IMR-90 (cell line): ENCODE data around the gene MYH3. TPM values are rescaled to one million over a fixed set of nuclear protein-coding genes. Genes with fewer than 3 reads are reported as not detected.

Experiments used
- ATAC-seq: fragments of 200-7000 bp; cut with Tn5 transposase; 2 replicates; pipeline ENCODE4 v1.9.1; 2020; ENCODE audit warnings: low read depth, mild to moderate bottlenecking, moderate library complexity
- BruUV-seq: library from RNA; stranded (reverse); fragments of 400-500 nt; replicated peaks from 2 replicates; lab custom pipeline; 2021; lab: Mats Ljungman, UMichigan
- CTCF ChIA-PET: fragments of 300-600 bp; formaldehyde crosslinking; extraction: SDS; loops from one replicate; lab custom pipeline; 2021; ENCODE audit warnings: antibody characterized with exemption; lab: Yijun Ruan, JAX
- POLR2A ChIA-PET: fragments of 300-600 bp; sonication (Branson Sonifier 250); formaldehyde crosslinking; loops from one replicate; lab custom pipeline; 2022; ENCODE audit warnings: antibody characterized with exemption; ENCODE audit not compliant: unreplicated experiment; lab: Charles Lee
- DNase-seq: peaks from one replicate; pipeline ENCODE4 v3.0.0; 2013
- H2AFZ ChIP-seq: replicated peaks from 2 replicates; pipeline ENCODE3; 2013; ENCODE audit warnings: low read length, mild to moderate bottlenecking; ENCODE audit not compliant: poor library complexity
- H2AK5ac ChIP-seq: 2 replicates; pipeline ENCODE4 v1.6.1; 2013; ENCODE audit warnings: low read depth, low read length, inconsistent platforms
- H2AK9ac ChIP-seq: replicated peaks from 2 replicates; pipeline ENCODE3; 2013; ENCODE audit warnings: mild to moderate bottlenecking, low read depth, low read length, moderate library complexity; ENCODE audit not compliant: poor library complexity
- H2BK120ac ChIP-seq: 2 replicates; pipeline ENCODE4 v1.6.1; 2013; ENCODE audit warnings: low read depth, low read length, inconsistent platforms
- H2BK15ac ChIP-seq: 3 replicates; pipeline ENCODE4 v1.6.1; 2013; ENCODE audit warnings: low read depth, low read length, inconsistent platforms
- H2BK20ac ChIP-seq: 2 replicates; pipeline ENCODE4 v1.6.1; 2013; ENCODE audit warnings: low read depth, mild to moderate bottlenecking, inconsistent platforms, low read length, moderate library complexity
- H2BK5ac ChIP-seq: 2 replicates; pipeline ENCODE4 v1.6.1; 2013; ENCODE audit warnings: mild to moderate bottlenecking, low read depth, low read length, inconsistent platforms; ENCODE audit not compliant: poor library complexity, severe bottlenecking
- H3K14ac ChIP-seq: replicated peaks from 2 replicates; pipeline ENCODE4 v1.6.1; 2013; ENCODE audit warnings: low read depth, low read length, inconsistent platforms
- H3K18ac ChIP-seq: 2 replicates; pipeline ENCODE4 v1.6.1; 2013; ENCODE audit warnings: low read depth, low read length, control low read depth
- H3K23ac ChIP-seq: 2 replicates; pipeline ENCODE4 v1.6.1; 2013; ENCODE audit warnings: low read depth, low read length, inconsistent platforms
- H3K27ac ChIP-seq: 2 replicates; pipeline ENCODE4 v1.5.1; 2013; ENCODE audit warnings: mild to moderate bottlenecking, control low read depth, low read length; ENCODE audit not compliant: insufficient read depth
- H3K27me3 ChIP-seq: 2 replicates; pipeline ENCODE4 v1.6.1; 2013; ENCODE audit warnings: low read length; ENCODE audit not compliant: control insufficient read depth, insufficient read depth
- H3K36me3 ChIP-seq: 2 replicates; pipeline ENCODE4 v1.6.1; 2013; ENCODE audit warnings: low read length, mixed read lengths; ENCODE audit not compliant: control insufficient read depth, insufficient read depth
- H3K4ac ChIP-seq: 2 replicates; pipeline ENCODE4 v1.6.1; 2013; ENCODE audit warnings: low read depth, low read length, inconsistent platforms
- H3K4me1 ChIP-seq: 2 replicates; pipeline ENCODE4 v1.6.1; 2013; ENCODE audit warnings: low read length, mixed read lengths; ENCODE audit not compliant: control insufficient read depth, insufficient read depth
- H3K4me2 ChIP-seq: 2 replicates; pipeline ENCODE4 v1.6.1; 2013; ENCODE audit warnings: low read depth, mild to moderate bottlenecking, control low read depth, low read length, moderate library complexity
- H3K4me3 ChIP-seq: 2 replicates; pipeline ENCODE4 v1.5.1; 2013; ENCODE audit warnings: low read depth, mild to moderate bottlenecking, control low read depth, low read length, moderate library complexity; ENCODE audit not compliant: insufficient read depth
- H3K56ac ChIP-seq: 2 replicates; pipeline ENCODE4 v1.6.1; 2013; ENCODE audit warnings: low read length, inconsistent platforms; ENCODE audit not compliant: insufficient read depth; ENCODE audit errors: extremely low read depth
- H3K79me1 ChIP-seq, 2 experiments: 2 replicates each; pipeline ENCODE4 v1.6.1; 2013; ENCODE audit warnings: low read length in 2 of 2, inconsistent platforms in 1 of 2, low read depth in 1 of 2
- H3K9ac ChIP-seq: 2 replicates; pipeline ENCODE4 v1.6.1; 2013; ENCODE audit warnings: low read depth, low read length, control low read depth
- H3K9me1 ChIP-seq: 2 replicates; pipeline ENCODE4 v1.6.1; 2013; ENCODE audit warnings: low read length, inconsistent platforms; ENCODE audit not compliant: insufficient read depth
- H3K9me3 ChIP-seq: 2 replicates; pipeline ENCODE4 v1.6.1; 2013; ENCODE audit warnings: low read length; ENCODE audit not compliant: control insufficient read depth, insufficient read depth
- H4K20me1 ChIP-seq: 2 replicates; pipeline ENCODE4 v1.6.1; 2013; ENCODE audit warnings: low read length, inconsistent platforms; ENCODE audit not compliant: insufficient read depth
- H4K5ac ChIP-seq: 2 replicates; pipeline ENCODE4 v1.6.1; 2013; ENCODE audit warnings: mild to moderate bottlenecking, low read depth, low read length, control low read depth
- H4K8ac ChIP-seq, 2 experiments: 2 replicates each; pipeline ENCODE4 v1.6.1; 2013; ENCODE audit warnings: low read depth in 2 of 2, low read length in 2 of 2, control low read depth in 1 of 2, inconsistent platforms in 1 of 2
- H4K91ac ChIP-seq: 2 replicates; pipeline ENCODE4 v1.6.1; 2013; ENCODE audit warnings: low read depth, low read length, inconsistent platforms; ENCODE audit not compliant: insufficient read depth
- CTCF ChIP-seq: conservative IDR thresholded peaks from 2 replicates; pipeline ENCODE4 v1.5.1; 2012; ENCODE audit warnings: mild to moderate bottlenecking, low read depth, low read length, improper control_type of control experiment
- FOS ChIP-seq: fragments of 150-350 bp; IDR thresholded peaks from 2 replicates; pipeline ENCODE4 v1.6.1; 2016; ENCODE audit warnings: low read depth, low read length
- MAFK ChIP-seq: IDR thresholded peaks from 2 replicates; pipeline ENCODE4 v1.6.1; 2012; ENCODE audit warnings: low read depth, low read length, improper control_type of control experiment
- RAD21 ChIP-seq: IDR thresholded peaks from 2 replicates; pipeline ENCODE4 v1.6.1; 2012; ENCODE audit warnings: low read length, improper control_type of control experiment
- WGBS, 2 experiments: methylation state at CpG; one replicate each; pipeline versions ENCODE4 v1.1.5 to v1.1.7; 2013; ENCODE audit warnings: missing lambda C conversion rate in 2 of 2; ENCODE audit not compliant: insufficient read length in 1 of 2; ENCODE audit errors: extremely low coverage in 2 of 2; 5-methylcytosine and 5-hydroxymethylcytosine counted together
- dilution Hi-C: fragments of 300-500 bp; cut with HindIII; formaldehyde crosslinking; loops from one replicate; pipeline ENCODE4 v1.14.3; 2018; ENCODE audit warnings: low sequenced_read_pairs; ENCODE audit not compliant: unreplicated experiment
- in situ Hi-C: fragments of 300-500 bp; cut with MboI; formaldehyde crosslinking; loops from 3 replicates; pipeline ENCODE4 v1.14.3; 2019; ENCODE audit warnings: low sequenced_read_pairs, inconsistent platforms, mixed read lengths
- intact Hi-C: fragments of 100-400 bp; cut with micrococcal nuclease; formaldehyde crosslinking; loops from 2 replicates; pipeline ENCODE4 v1.10.0; 2022
- polyA plus RNA-seq, 3 experiments: library from polyadenylated mRNA; depleted of rRNA; stranded (reverse); fragments of >200 nt; gene quantifications; 2 replicates each; pipeline ENCODE4 v1.2.3, GENCODE V29; 2012; ENCODE audit warnings: low replicate concordance in 1 of 3
- total RNA-seq: library from RNA; depleted of rRNA; stranded (reverse); fragments of >200 nt; gene quantifications from 2 replicates; pipeline ENCODE4 v1.2.3, GENCODE V29; 2012

Gene MYH3
- total and polyA plus RNA-seq, 2 of the 4 experiments (the other 2 are of a cell fraction) = 0.54 to 0.63 TPM

- H3K4ac ChIP-seq = no peak overlapping the region
- no peak overlapping the region for H3K56ac ChIP-seq
- DNase-seq (no peak), ATAC-seq (no peak)
- H2BK20ac ChIP-seq = no peak overlapping the region
- no peak overlapping the region for H4K5ac ChIP-seq
- no peak overlapping the region for H2AFZ ChIP-seq
- H2BK120ac ChIP-seq = no peak overlapping the region
- CTCF ChIA-PET = interaction anchor here (1.2 to 2.1 kb wide), 2 partner anchors 18 to 210 kb away, joined by 5 to 9 read pairs; no protein-coding TSS in a partner anchor
- H2AK5ac ChIP-seq = no peak overlapping the region
- no peak overlapping the region for H2BK15ac ChIP-seq
- H2BK5ac ChIP-seq = no peak overlapping the region
- H3K4me1 ChIP-seq = no peaks in the 10 kb centered on the region
- dilution Hi-C loops (no loop called here), in situ Hi-C loops (no loop called here), intact Hi-C loops (no loop called here)
- WGBS, 2 experiments = 73% methylated on average over 3 of the region's 14 CpGs; no CpG with 5 or more reads in 1 of the 2 experiments
- H3K9me1 ChIP-seq = no peaks in the 10 kb centered on the region
- no TSS peak for BruUV-seq
- no peaks in the 10 kb centered on the region for H3K27me3 ChIP-seq
- H3K36me3 ChIP-seq = peaks cover 2% of the 10 kb centered on the region; the same call in 1 of the 2 replicates
- no peak for TF ChIP-seq CTCF
- no peak for TF ChIP-seq MAFK
- TF ChIP-seq RAD21 = no peak
- no peak for TF ChIP-seq FOS
- no peak overlapping the region for H3K4me2 ChIP-seq
- H3K9ac ChIP-seq = no peak overlapping the region
- POLR2A ChIA-PET = no interaction called here
- H4K8ac ChIP-seq = no peak overlapping the region
- no peaks in the 10 kb centered on the region for H3K9me3 ChIP-seq
- no peak overlapping the region for H2AK9ac ChIP-seq
- H3K4me3 ChIP-seq = no peak overlapping the region
- H4K91ac ChIP-seq = no peak overlapping the region
- no peaks in the 10 kb centered on the region for H4K20me1 ChIP-seq
- H3K23ac ChIP-seq = no peak overlapping the region
- no peak overlapping the region for H3K27ac ChIP-seq
- no peak overlapping the region for H3K18ac ChIP-seq
- no peak overlapping the region for H3K14ac ChIP-seq
- H3K79me1 ChIP-seq = no peaks in the 10 kb centered on the region
Observed at GRCh38 chr17:10635290-10635689, 21.8 kb downstream of the MYH3 start.
